ENCODE data around the gene NAPSA. TPM values are rescaled to one million over a fixed set of nuclear protein-coding genes. Genes with fewer than 3 reads are reported as not detected.
"Not testable (repeated sequence)": the region's sequence is repeated elsewhere in the genome, so short reads cannot be mapped to it uniquely, and the experiment has no call there.

The NAPSA gene
- total and polyA plus RNA-seq, 2 donors = 0.94 to 6.4 TPM

DNA sequence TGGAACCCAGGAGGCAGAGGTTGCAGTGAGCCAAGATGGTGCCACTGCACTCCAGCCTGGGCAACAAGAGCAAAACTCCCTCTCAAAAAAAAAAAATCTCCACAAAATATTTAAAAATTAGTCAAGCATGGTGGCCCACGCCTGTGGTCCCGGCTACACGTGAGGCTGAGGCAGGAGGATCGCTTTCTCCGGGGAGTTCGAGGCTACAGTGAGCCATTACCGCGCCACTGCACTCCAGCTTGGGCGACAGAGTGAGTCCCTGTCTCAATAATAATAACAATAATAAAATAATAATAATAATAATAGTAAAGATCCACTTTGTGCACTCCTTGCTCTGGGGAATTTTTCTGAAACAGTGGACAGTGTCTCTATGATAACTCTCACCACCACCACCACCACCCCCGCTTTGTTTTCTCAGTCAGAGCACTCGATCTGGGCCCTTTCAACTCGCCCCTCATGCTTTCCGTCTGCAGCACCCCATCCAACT is 8.7 kb downstream of the NAPSA start:
- Histone ChIP-seq H3K9me3 (ENCODE audit: control insufficient read depth in 2 of 2, insufficient read depth in 1 of 2, low read length in 1 of 2) (peaks cover 0 to 17% of the 10 kb centered on the region in 2 donors), H3K27ac (ENCODE audit: low read depth in 1 of 2, low read length in 1 of 2) (no peak overlapping the region), H3K36me3 (ENCODE audit: control insufficient read depth in 2 of 2, insufficient read depth in 2 of 2, low read length in 1 of 2) (no peaks in the 10 kb centered on the region), H3K4me1 (ENCODE audit: control insufficient read depth in 2 of 2, insufficient read depth in 2 of 2, low read length in 2 of 2) (peaks cover 2 to 5% of the 10 kb centered on the region in 2 donors), H3K27me3 (ENCODE audit: control insufficient read depth in 2 of 2, insufficient read depth in 1 of 2, low read length in 1 of 2) (peaks cover 0 to 13% of the 10 kb centered on the region in 2 donors), H3K4me3 (ENCODE audit: low read length in 2 of 2) (peak overlapping the region in 1 of 2 donors; percentile 65)
- WGBS = 37% methylated on average over 13 of the region's 13 CpGs
- DNase-seq (ENCODE audit: low read depth in 6 of 9, low spot score in 9 of 9) = no peak

DNA sequence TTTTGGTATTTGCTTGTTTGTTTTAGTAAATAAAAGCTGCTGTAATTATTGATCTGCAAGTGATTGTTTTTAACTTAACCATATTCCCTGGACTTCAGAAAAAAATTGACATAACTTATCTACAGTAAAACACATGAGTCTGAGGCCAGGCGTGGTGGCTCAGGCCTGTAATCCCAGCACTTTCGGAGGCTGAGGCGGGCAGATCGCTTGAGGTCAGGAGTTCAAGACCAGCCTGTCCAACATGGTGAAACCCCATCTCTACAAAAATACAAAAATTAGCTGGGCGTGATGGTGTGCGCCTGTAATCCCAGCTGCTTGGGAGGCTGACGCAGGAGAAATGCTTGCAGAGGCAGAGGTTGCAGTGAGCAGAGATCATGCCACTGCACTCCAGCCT is 12.0 kb downstream of the NAPSA start:
- not testable (repeated sequence) for H3K4me3 ChIP-seq (ENCODE audit: low read length in 2 of 2); H3K27ac ChIP-seq (ENCODE audit: low read depth in 1 of 2, low read length in 1 of 2); H3K9me3 ChIP-seq (ENCODE audit: control insufficient read depth in 2 of 2, insufficient read depth in 1 of 2, low read length in 1 of 2); DNase-seq (ENCODE audit: low read depth in 6 of 9, low spot score in 9 of 9); H3K4me1 ChIP-seq (ENCODE audit: control insufficient read depth in 2 of 2, insufficient read depth in 2 of 2, low read length in 2 of 2); H3K36me3 ChIP-seq (ENCODE audit: control insufficient read depth in 2 of 2, insufficient read depth in 2 of 2, low read length in 1 of 2); H3K27me3 ChIP-seq (ENCODE audit: control insufficient read depth in 2 of 2, insufficient read depth in 1 of 2, low read length in 1 of 2)
- 92% methylated on average over 7 of the region's 7 CpGs for WGBS

DNA sequence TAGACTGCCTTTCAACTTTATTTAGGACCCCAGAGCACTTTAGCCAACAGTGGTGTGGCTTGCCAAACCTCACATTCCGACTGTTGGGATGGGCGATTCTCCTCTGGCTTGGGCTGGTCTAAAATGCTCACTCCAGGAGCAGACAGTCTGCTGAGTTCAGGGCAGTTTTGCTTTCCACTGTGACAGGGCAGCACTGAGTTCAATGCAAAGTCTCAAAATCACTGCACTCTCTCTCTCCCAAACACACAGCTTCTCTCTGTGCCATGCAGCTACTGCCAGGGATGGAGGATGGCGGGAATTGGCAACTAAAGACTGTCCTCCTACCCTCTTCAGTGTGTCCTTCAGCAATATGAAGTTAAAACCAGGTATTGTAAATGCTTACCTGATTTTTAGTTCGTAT is 13.2 kb downstream of the NAPSA start:
- H3K4me1 ChIP-seq (ENCODE audit: control insufficient read depth in 2 of 2, insufficient read depth in 2 of 2, low read length in 2 of 2) = peaks cover 0 to 4% of the 10 kb centered on the region in 2 donors
- 62% methylated on average over 4 of the region's 4 CpGs for WGBS

DNA sequence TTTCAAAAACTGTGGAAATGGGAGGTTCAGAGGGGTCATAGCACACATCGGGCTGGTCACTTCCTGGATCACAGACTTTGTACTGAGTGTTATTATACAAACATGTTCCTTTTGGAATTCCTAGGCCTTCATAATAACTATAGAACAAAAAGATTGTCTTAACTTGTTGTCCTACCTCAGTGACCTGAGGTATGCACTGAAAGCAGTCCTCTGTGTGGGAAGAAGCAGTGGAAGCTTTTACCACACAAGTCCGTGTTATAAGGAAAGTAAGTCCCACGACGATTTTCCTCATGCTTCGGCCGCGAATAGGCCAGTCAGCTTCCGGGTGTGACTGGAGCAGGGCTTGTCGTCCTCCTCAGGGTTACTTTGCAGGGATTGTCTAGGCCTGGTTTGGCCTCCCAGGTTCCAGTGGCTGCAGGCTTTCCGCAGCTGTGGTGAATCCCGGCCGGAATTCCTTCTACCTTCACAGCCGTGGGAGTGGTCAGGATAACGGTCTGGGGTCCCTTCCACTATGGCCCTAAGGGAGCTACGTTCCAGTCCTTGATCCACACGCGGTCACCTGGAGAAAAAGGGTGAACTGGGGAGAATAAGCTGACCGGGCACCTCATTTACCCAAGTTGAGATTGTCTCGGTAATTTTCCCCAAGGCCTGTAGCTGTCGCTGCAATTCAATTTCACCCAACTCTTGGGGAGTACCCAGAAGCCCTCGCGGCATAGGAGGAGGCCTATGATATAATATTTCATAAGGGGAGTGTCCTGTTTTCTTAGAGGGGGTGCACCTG is 16.0 kb downstream of the NAPSA start:
- Histone ChIP-seq H3K4me3 (ENCODE audit: low read length in 2 of 2) (no peak overlapping the region), H3K27ac (ENCODE audit: low read depth in 1 of 2, low read length in 1 of 2) (peak overlapping the region; percentile 42 to 57), H3K4me1 (ENCODE audit: control insufficient read depth in 2 of 2, insufficient read depth in 2 of 2, low read length in 2 of 2) (peaks cover 0 to 4% of the 10 kb centered on the region in 2 donors), H3K36me3 (ENCODE audit: control insufficient read depth in 2 of 2, insufficient read depth in 2 of 2, low read length in 1 of 2) (no peaks in the 10 kb centered on the region), H3K27me3 (ENCODE audit: control insufficient read depth in 2 of 2, insufficient read depth in 1 of 2, low read length in 1 of 2) (no peaks in the 10 kb centered on the region), H3K9me3 (ENCODE audit: control insufficient read depth in 2 of 2, insufficient read depth in 1 of 2, low read length in 1 of 2) (no peaks in the 10 kb centered on the region)
- WGBS = 84% methylated on average over 22 of the region's 22 CpGs
- DNase-seq (ENCODE audit: low read depth in 6 of 9, low spot score in 9 of 9) = no peak

More for the DNA sequence above, 13.2 kb downstream of the NAPSA start:
- no peak for DNase-seq (ENCODE audit: low read depth in 6 of 9, low spot score in 9 of 9)
- Histone ChIP-seq H3K27ac (ENCODE audit: low read depth in 1 of 2, low read length in 1 of 2) (no peak overlapping the region), H3K27me3 (ENCODE audit: control insufficient read depth in 2 of 2, insufficient read depth in 1 of 2, low read length in 1 of 2) (no peaks in the 10 kb centered on the region), H3K9me3 (ENCODE audit: control insufficient read depth in 2 of 2, insufficient read depth in 1 of 2, low read length in 1 of 2) (no peaks in the 10 kb centered on the region), H3K36me3 (ENCODE audit: control insufficient read depth in 2 of 2, insufficient read depth in 2 of 2, low read length in 1 of 2) (no peaks in the 10 kb centered on the region), H3K4me3 (ENCODE audit: low read length in 2 of 2) (no peak overlapping the region)

DNA sequence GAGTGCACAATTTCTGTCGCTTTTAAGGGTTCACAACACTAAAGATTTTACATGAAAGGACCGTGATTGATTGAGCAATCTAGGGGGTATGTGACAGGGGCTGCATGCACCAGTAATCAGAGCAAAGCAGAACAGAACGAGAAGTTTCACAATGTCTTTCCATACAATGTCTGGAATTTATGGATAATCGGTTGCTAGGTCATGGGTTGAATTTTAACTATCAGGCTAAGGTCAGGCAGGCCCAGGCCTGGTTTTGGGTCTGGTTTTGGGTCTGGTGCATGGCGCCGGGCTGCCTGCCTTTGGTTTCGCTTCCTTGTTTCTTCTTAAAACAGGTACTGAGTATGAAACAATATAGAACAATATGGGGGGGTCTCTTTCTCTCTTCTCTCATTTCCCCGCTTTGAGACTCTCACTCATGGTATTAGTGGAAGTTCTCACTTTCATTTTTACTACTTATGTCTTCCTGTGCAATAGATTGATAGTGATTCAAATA is 18.3 kb downstream of the NAPSA start:
- 76% methylated on average over 8 of the region's 8 CpGs for WGBS
- peak overlapping the region; percentile 40 to 43 for H3K27ac ChIP-seq (ENCODE audit: low read depth in 1 of 2, low read length in 1 of 2)
- H3K27me3 ChIP-seq (ENCODE audit: control insufficient read depth in 2 of 2, insufficient read depth in 1 of 2, low read length in 1 of 2); H3K9me3 ChIP-seq (ENCODE audit: control insufficient read depth in 2 of 2, insufficient read depth in 1 of 2, low read length in 1 of 2); H3K4me1 ChIP-seq (ENCODE audit: control insufficient read depth in 2 of 2, insufficient read depth in 2 of 2, low read length in 2 of 2); DNase-seq (ENCODE audit: low read depth in 6 of 9, low spot score in 9 of 9); H3K4me3 ChIP-seq (ENCODE audit: low read length in 2 of 2); H3K36me3 ChIP-seq (ENCODE audit: control insufficient read depth in 2 of 2, insufficient read depth in 2 of 2, low read length in 1 of 2): not testable (repeated sequence)

DNA sequence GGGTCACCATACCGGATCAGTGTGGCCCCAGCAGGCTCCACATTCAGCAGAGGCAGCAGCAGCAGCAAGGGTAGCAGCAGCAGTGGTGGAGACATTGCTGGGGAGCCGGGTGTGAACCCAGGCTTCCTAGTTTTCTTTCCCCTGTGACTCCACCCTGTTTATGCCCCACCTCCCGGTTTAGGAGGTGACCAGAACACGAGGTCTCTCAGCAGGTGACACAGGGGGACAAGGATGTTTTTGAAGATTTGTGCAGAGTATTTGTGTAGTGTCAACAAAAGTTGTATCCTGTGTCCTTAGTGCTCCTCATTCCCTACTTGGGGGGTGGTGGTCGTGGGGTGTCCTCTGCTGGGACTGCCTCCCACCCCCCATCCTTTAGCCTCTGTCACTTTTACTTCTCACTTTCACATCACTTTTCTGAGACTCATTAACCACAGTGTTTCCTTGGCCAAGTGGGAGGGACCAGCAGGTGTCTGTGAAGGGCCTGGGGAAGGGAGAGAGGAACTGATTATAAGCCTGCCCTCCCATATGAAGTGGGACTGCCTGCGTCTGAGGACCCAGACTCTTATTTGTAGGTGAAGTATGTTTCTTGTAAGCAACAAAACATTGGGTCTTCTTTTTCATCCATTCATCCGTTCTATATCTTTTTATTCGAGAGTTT is 20.6 kb downstream of the NAPSA start:
- Histone ChIP-seq H3K9me3 (ENCODE audit: control insufficient read depth in 2 of 2, insufficient read depth in 1 of 2, low read length in 1 of 2) (peaks cover 0 to 3% of the 10 kb centered on the region in 2 donors), H3K36me3 (ENCODE audit: control insufficient read depth in 2 of 2, insufficient read depth in 2 of 2, low read length in 1 of 2) (no peaks in the 10 kb centered on the region), H3K27ac (ENCODE audit: low read depth in 1 of 2, low read length in 1 of 2) (peak overlapping the region in 1 of 2 donors; percentile 8), H3K27me3 (ENCODE audit: control insufficient read depth in 2 of 2, insufficient read depth in 1 of 2, low read length in 1 of 2) (no peaks in the 10 kb centered on the region), H3K4me1 (ENCODE audit: control insufficient read depth in 2 of 2, insufficient read depth in 2 of 2, low read length in 2 of 2) (peaks cover 0 to 4% of the 10 kb centered on the region in 2 donors), H3K4me3 (ENCODE audit: low read length in 2 of 2) (no peak overlapping the region)
- 72% methylated on average over 8 of the region's 8 CpGs for WGBS
- DNase-seq (ENCODE audit: low read depth in 6 of 9, low spot score in 9 of 9) = no peak

DNA sequence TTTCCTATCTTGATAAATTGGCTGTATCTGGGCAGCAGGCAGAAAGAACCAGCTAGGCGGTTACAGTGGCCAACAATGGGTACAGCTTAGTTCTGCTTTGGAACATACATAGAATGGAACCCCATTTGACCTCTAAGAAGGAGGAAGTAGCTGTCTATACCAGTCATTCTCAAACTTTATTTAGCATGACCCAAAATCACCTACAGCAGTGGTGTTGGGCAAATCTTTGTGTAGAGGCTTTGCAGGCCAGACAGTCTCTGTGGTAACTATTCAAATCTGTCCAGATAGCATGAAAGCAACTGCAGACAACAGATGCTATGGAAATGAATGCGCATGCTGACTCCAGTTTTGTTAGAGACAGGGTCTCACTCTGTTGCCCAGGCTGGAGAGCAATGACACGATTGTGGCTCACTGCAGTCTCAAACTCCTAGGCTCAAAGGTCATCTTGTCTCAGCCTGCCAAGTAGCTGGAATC is 24.3 kb downstream of the NAPSA start:
- Histone ChIP-seq H3K27me3 (ENCODE audit: control insufficient read depth in 2 of 2, insufficient read depth in 1 of 2, low read length in 1 of 2) (no peaks in the 10 kb centered on the region), H3K9me3 (ENCODE audit: control insufficient read depth in 2 of 2, insufficient read depth in 1 of 2, low read length in 1 of 2) (peaks cover 0 to 3% of the 10 kb centered on the region in 2 donors), H3K27ac (ENCODE audit: low read depth in 1 of 2, low read length in 1 of 2) (no peak overlapping the region), H3K36me3 (ENCODE audit: control insufficient read depth in 2 of 2, insufficient read depth in 2 of 2, low read length in 1 of 2) (no peaks in the 10 kb centered on the region), H3K4me3 (ENCODE audit: low read length in 2 of 2) (no peak overlapping the region), H3K4me1 (ENCODE audit: control insufficient read depth in 2 of 2, insufficient read depth in 2 of 2, low read length in 2 of 2) (no peaks in the 10 kb centered on the region)
- 95% methylated on average over 3 of the region's 3 CpGs for WGBS
- no peak for DNase-seq (ENCODE audit: low read depth in 6 of 9, low spot score in 9 of 9)

DNA sequence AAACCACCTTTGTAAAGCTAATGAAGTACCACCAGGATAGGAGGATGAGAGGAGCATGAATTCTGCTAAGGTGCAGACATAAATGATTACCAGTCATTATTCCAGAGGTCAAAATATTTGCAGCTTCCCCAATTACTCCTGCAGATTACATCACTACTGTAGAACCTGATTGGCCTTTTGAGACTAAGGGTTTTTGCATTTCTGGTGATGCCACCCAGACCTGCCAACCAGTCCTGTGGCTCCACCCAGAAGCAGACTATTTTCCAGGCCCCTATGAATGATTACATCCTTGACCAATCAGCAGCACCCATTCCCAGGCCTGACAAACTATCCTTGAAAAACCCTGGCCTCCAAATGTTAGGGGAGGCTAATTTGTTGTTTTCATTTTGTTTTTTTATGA is 25.1 kb downstream of the NAPSA start:
- no peak overlapping the region for H3K27ac ChIP-seq (ENCODE audit: low read depth in 1 of 2, low read length in 1 of 2)
- no peaks in the 10 kb centered on the region for H3K36me3 ChIP-seq (ENCODE audit: control insufficient read depth in 2 of 2, insufficient read depth in 2 of 2, low read length in 1 of 2)
- H3K4me1 ChIP-seq (ENCODE audit: control insufficient read depth in 2 of 2, insufficient read depth in 2 of 2, low read length in 2 of 2) = no peaks in the 10 kb centered on the region
- peaks cover 0 to 3% of the 10 kb centered on the region in 2 donors for H3K9me3 ChIP-seq (ENCODE audit: control insufficient read depth in 2 of 2, insufficient read depth in 1 of 2, low read length in 1 of 2)
- H3K27me3 ChIP-seq (ENCODE audit: control insufficient read depth in 2 of 2, insufficient read depth in 1 of 2, low read length in 1 of 2) = no peaks in the 10 kb centered on the region
- no peak overlapping the region for H3K4me3 ChIP-seq (ENCODE audit: low read length in 2 of 2)
- no peak for DNase-seq (ENCODE audit: low read depth in 6 of 9, low spot score in 9 of 9)

DNA sequence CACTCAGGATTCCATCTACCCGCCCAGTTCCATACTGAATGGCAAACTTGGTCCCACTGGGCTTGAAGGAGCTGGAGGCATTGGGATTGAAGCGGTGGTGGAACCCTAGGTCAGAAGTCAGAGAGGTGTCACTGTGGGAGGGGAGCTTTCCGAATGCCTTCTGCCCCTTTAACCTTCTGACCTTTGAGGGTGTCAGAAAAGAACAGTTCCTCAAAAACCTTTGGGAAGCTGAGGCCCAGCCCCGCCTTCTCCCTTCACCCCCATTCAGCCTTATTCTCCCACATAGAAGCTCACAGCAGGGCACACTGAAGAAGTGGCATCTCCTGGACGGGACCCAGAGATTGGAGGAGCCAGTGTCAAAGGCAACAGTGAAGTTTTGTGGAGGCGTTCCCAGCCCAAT is 28.4 kb downstream of the NAPSA start:
- not testable (repeated sequence) for H3K9me3 ChIP-seq (ENCODE audit: control insufficient read depth in 2 of 2, insufficient read depth in 1 of 2, low read length in 1 of 2); H3K27ac ChIP-seq (ENCODE audit: low read depth in 1 of 2, low read length in 1 of 2); H3K36me3 ChIP-seq (ENCODE audit: control insufficient read depth in 2 of 2, insufficient read depth in 2 of 2, low read length in 1 of 2); DNase-seq (ENCODE audit: low read depth in 6 of 9, low spot score in 9 of 9); H3K4me3 ChIP-seq (ENCODE audit: low read length in 2 of 2)
- H3K27me3 ChIP-seq (ENCODE audit: control insufficient read depth in 2 of 2, insufficient read depth in 1 of 2, low read length in 1 of 2) = peaks cover 0 to 28% of the 10 kb centered on the region in 2 donors
- peaks cover 13 to 21% of the 10 kb centered on the region in 2 donors for H3K4me1 ChIP-seq (ENCODE audit: control insufficient read depth in 2 of 2, insufficient read depth in 2 of 2, low read length in 2 of 2)
- 94% methylated on average over 6 of the region's 6 CpGs for WGBS
